B cell (primary cell): Measurements from ENCODE around the gene TLX2. TPM values are rescaled to one million over a fixed set of nuclear protein-coding genes. Genes with fewer than 3 reads are reported as not detected.

Source experiments
- ATAC-seq: fragments of 200-7000 bp; cut with Tn5 transposase; one replicate; pipeline ENCODE4 v1.10.0; 2021; ENCODE audit warnings: low read depth, mild to moderate bottlenecking, moderate number of reproducible peaks, moderate library complexity
- CTCF ChIA-PET: fragments of 350-600 bp; sonication (Branson Sonifier 250); formaldehyde crosslinking; loops from one replicate; lab custom pipeline; 2021; ENCODE audit warnings: antibody characterized with exemption, inconsistent platforms; lab: Charles Lee
- POLR2A ChIA-PET: fragments of 350-600 bp; sonication (Branson Sonifier 250); formaldehyde crosslinking; loops from one replicate; lab custom pipeline; 2021; ENCODE audit warnings: antibody characterized with exemption; lab: Charles Lee
- DNase-seq: peaks from one replicate; pipeline ENCODE4 v3.0.0; 2013
- H2AFZ ChIP-seq: 2 replicates; pipeline ENCODE4 v1.6.1; 2012; ENCODE audit warnings: mild to moderate bottlenecking, low read depth, low read length; ENCODE audit not compliant: insufficient read depth, poor library complexity, severe bottlenecking
- H3K27ac ChIP-seq, 2 donors: 1 replicate in 1 of 2; 2 replicates in 1 of 2; pipeline ENCODE4 v1.5.1; 2012 to 2013; ENCODE audit warnings: low read length in 2 of 2, mild to moderate bottlenecking in 2 of 2, moderate library complexity in 1 of 2
- H3K27me3 ChIP-seq, 4 experiments: fragments of 200-600 bp in 1 of 4; sonication (generic) in 1 of 4; replicated peaks in 1 of 4; 1 replicate in 2 of 4; 2 replicates in 2 of 4; pipeline versions ENCODE4 v1.6.1 to v1.7.0; 2013 to 2016; ENCODE audit warnings: low read length in 3 of 4, mild to moderate bottlenecking in 2 of 4, mixed read lengths in 1 of 4, moderate library complexity in 1 of 4; ENCODE audit not compliant: insufficient read depth in 4 of 4, control insufficient read depth in 3 of 4; ENCODE audit errors: control extremely low read depth in 1 of 4
- H3K36me3 ChIP-seq, 2 experiments: replicated peaks in 1 of 2; 1 replicate in 1 of 2; 2 replicates in 1 of 2; pipeline versions ENCODE4 v1.6.1 to v1.7.1; 2013; ENCODE audit warnings: low read length in 1 of 2; ENCODE audit not compliant: insufficient read depth in 2 of 2, control insufficient read depth in 1 of 2; ENCODE audit errors: control extremely low read depth in 1 of 2, extremely low read depth in 1 of 2
- H3K4me1 ChIP-seq, 2 donors: fragments of 200-600 bp in 1 of 2; sonication (generic) in 1 of 2; 1 replicate in 1 of 2; 2 replicates in 1 of 2; pipeline versions ENCODE4 v1.5.1 to v1.6.1; 2013 to 2017; ENCODE audit warnings: low read length in 2 of 2; ENCODE audit not compliant: control insufficient read depth in 2 of 2, insufficient read depth in 2 of 2
- H3K4me2 ChIP-seq: replicated peaks from 2 replicates; pipeline ENCODE3; 2012; ENCODE audit warnings: mild to moderate bottlenecking, low read depth, low read length; ENCODE audit not compliant: poor library complexity, severe bottlenecking
- H3K4me3 ChIP-seq, 5 experiments: fragments of 200-600 bp in 1 of 5; sonication (generic) in 1 of 5; 1 replicate in 3 of 5; 2 replicates in 2 of 5; pipeline versions ENCODE4 v1.5.1 to v1.7.0; 2011 to 2016; ENCODE audit warnings: low read length in 4 of 5, mild to moderate bottlenecking in 4 of 5, low read depth in 2 of 5, control low read depth in 1 of 5, moderate library complexity in 1 of 5; ENCODE audit not compliant: insufficient read depth in 1 of 5; ENCODE audit errors: control extremely low read depth in 1 of 5, extremely low read depth in 1 of 5
- H3K79me2 ChIP-seq: fragments of 200-600 bp; sonication (generic); one replicate; pipeline ENCODE4 v1.6.0; 2016; ENCODE audit warnings: low read length; ENCODE audit not compliant: control insufficient read depth, insufficient read depth
- H3K9ac ChIP-seq: fragments of 200-600 bp; sonication (generic); 2 replicates; pipeline ENCODE4 v1.6.1; 2017; ENCODE audit warnings: mild to moderate bottlenecking, low read length, moderate library complexity
- H3K9me3 ChIP-seq, 3 donors: one replicate each; pipeline versions ENCODE4 v1.6.1 to v1.7.1; 2013; ENCODE audit warnings: low read length in 2 of 3; ENCODE audit not compliant: control insufficient read depth in 2 of 3, insufficient read depth in 1 of 3; ENCODE audit errors: control extremely low read depth in 1 of 3
- H4K20me1 ChIP-seq: 2 replicates; pipeline ENCODE4 v1.6.0; 2012; ENCODE audit warnings: mild to moderate bottlenecking, low read length; ENCODE audit not compliant: insufficient read depth, control insufficient read depth, poor library complexity, severe bottlenecking
- H3K27ac Mint-ChIP-seq: one replicate; pipeline ENCODE4 v1.8.0; 2021; ENCODE audit warnings: mixed read lengths
- H3K27me3 Mint-ChIP-seq: one replicate; pipeline ENCODE4 v1.8.0; 2021; ENCODE audit warnings: mixed read lengths
- H3K4me1 Mint-ChIP-seq: one replicate; pipeline ENCODE4 v1.8.0; 2021; ENCODE audit warnings: mixed read lengths
- H3K4me3 Mint-ChIP-seq: one replicate; pipeline ENCODE4 v1.8.0; 2021; ENCODE audit warnings: mixed read lengths
- H3K9me3 Mint-ChIP-seq: one replicate; pipeline ENCODE4 v1.8.0; 2022; ENCODE audit warnings: mixed read lengths; ENCODE audit not compliant: insufficient read depth
- CTCF ChIP-seq: fragments of 200-600 bp; IDR thresholded peaks from one replicate; pipeline ENCODE4 v1.8.0; 2022; ENCODE audit warnings: antibody characterized with exemption, mild to moderate bottlenecking
- EZH2 ChIP-seq: IDR thresholded peaks from 2 replicates; pipeline ENCODE4 v1.6.1; 2012; ENCODE audit warnings: borderline replicate concordance, low read depth, mild to moderate bottlenecking, moderate library complexity, low read length; ENCODE audit not compliant: insufficient read depth, poor library complexity, severe bottlenecking
- WGBS: methylation state at CpG from one replicate; pipeline ENCODE4 v1.1.5; 2013; ENCODE audit warnings: missing lambda C conversion rate; ENCODE audit not compliant: insufficient coverage; 5-methylcytosine and 5-hydroxymethylcytosine counted together
- intact Hi-C: fragments of 100-400 bp; cut with micrococcal nuclease; formaldehyde crosslinking; loops from one replicate; pipeline ENCODE4 v1.10.0; 2022
- polyA plus RNA-seq: library from polyadenylated mRNA; depleted of rRNA; stranded (reverse); fragments of >200 nt; gene quantifications from 2 replicates; pipeline ENCODE4 v1.2.3, GENCODE V29; 2012
- total RNA-seq, 2 donors: library from RNA; stranded (reverse); fragments of 120-200 nt in 1 of 2; gene quantifications; 1 replicate in 1 of 2; 2 replicates in 1 of 2; pipeline versions ENCODE4 v1.2.3 to v1.2.4, GENCODE V29; 2013 to 2022

TLX2 gene
- total and polyA plus RNA-seq, 2 donors (not counting 1 experiment from before 2014, with no cell fraction given): 0.06 TPM; not detected in 1

GRCh38 chr2:74499267-74499939 is 14.8 kb upstream of the TLX2 start, which contains the start of gene LBX2:
Gene LBX2, minus strand, starts transcription at chr2:74499603. Its CDS starts 66 bp downstream, at chr2:74499537.
- H3K9me3 Mint-ChIP-seq: no peaks in the 10 kb centered on the region
- Histone ChIP-seq H3K4me2 (peak within 1 kb of the TSS; percentile 91), H3K79me2 (no peaks in the 10 kb centered on the region), H3K27ac (no peak within 1 kb of the TSS), H2AFZ (peak within 1 kb of the TSS; percentile 64), H3K4me1 (peaks cover 49 to 54% of the 10 kb centered on the region in 2 donors), H4K20me1 (no peaks in the 10 kb centered on the region), H3K9ac (peak within 1 kb of the TSS; percentile 70), H3K9me3 (peaks cover 0 to 31% (median 0%) of the 10 kb centered on the region in 3 donors), H3K4me3 (peak within 1 kb of the TSS; percentile 26 to 69 (median 38)), H3K27me3 (peaks cover 0 to 74% (median 38%) of the 10 kb centered on the region in 4 experiments), H3K36me3 (peaks cover 0 to 2% of the 10 kb centered on the region in 2 experiments)
- peak within 1 kb of the TSS; percentile 64 for H3K27ac Mint-ChIP-seq
- DNase-seq (peak; percentile 61), ATAC-seq (no peak)
- WGBS: 5% methylated on average over 59 of the region's 65 CpGs
- intact Hi-C loops: loop anchor here (5.0 kb wide), 1 partner anchor 33 kb away; no protein-coding TSS in a partner anchor
- TF ChIP-seq EZH2 (peak; percentile 81), CTCF (no peak)
- peak within 1 kb of the TSS; percentile 92 for H3K4me3 Mint-ChIP-seq
- CTCF ChIA-PET: interaction anchor here (1.7 to 3.0 kb wide), 2 partner anchors 14 to 87 kb away, joined by 4 to 11 read pairs; no protein-coding TSS in a partner anchor
- peaks cover 52% of the 10 kb centered on the region for H3K4me1 Mint-ChIP-seq
- POLR2A ChIA-PET: interaction anchor here (0.6 to 1.9 kb wide), 4 partner anchors 8 to 124 kb away, joined by 3 to 7 read pairs (median 4); partner anchors contain the start of gene PCGF1
- H3K27me3 Mint-ChIP-seq: peaks cover 57% of the 10 kb centered on the region
